GM19395 (cell line): ENCODE data around the gene CTSO.
A peak's percentile ranks its signal among the peaks of the same experiment; 100 is the strongest.
"Not testable (repeated sequence)": the region's sequence is repeated elsewhere in the genome, so short reads cannot be mapped to it uniquely, and the experiment has no call there.

Source experiments
- ATAC-seq: cut with Tn5 transposase; IDR thresholded peaks from one replicate; pipeline ENCODE4 v1.9.1; 2021; ENCODE audit warnings: mild to moderate bottlenecking, moderate library complexity; ENCODE audit not compliant: unreplicated experiment

The CTSO gene

GRCh38 chr4:155908187-155909139 lies 45.2 kb downstream of the CTSO start:
- ATAC-seq = peak; percentile 87

DNA sequence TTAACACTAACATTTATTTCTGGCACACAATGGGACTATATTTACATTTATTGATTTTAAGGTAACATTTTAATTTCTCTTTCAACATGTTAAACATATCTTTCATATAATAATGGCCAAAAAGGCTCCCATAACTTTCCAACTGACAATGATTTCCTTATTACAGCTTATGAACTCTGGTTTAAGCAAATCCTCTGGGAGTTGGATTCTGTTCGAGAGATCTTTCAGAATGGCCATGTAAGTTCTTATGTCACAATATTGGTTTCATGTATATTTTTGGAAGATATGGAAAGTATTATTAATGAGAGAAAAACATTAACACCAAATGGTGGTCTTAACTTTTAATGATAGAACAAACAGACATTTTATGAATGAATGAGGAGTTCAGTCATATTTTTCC lies 46.1 kb downstream of the CTSO start:
- no peak for ATAC-seq

GRCh38 chr4:155906554-155907247 lies 47.0 kb downstream of the CTSO start:
- no peak for ATAC-seq

GRCh38 chr4:155904331-155904730 lies 49.3 kb downstream of the CTSO start:
- no peak for ATAC-seq

- no peak for ATAC-seq
These were observed 50.2 kb downstream of the CTSO start, which contains the start of gene TDO2 for GRCh38 chr4:155903453-155903852. Gene TDO2, plus strand, starts transcription at chr4:155903696. Its CDS starts 63 bp downstream, at chr4:155903759.

DNA sequence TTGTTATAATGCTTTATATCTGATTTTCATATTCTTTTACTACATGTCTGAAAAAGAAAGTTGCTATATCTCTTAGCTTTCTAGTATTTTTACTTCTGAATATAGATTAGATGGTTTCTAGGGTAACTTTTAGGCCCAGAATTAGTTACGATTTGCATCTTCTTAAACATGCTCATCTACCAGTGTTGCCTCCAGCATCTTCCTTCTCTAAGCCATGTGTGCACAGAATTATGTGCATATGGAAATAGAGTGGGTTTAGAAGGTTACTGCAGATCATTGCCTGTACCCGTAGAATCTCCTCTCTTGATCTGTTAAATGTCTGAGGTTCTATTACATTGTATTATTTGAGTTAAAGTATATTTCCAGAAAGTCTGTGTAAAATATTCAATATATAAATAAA lies 52.7 kb downstream of the CTSO start:
- ATAC-seq = no peak

GRCh38 chr4:155900381-155900780 lies 53.3 kb downstream of the CTSO start:
- no peak for ATAC-seq

DNA sequence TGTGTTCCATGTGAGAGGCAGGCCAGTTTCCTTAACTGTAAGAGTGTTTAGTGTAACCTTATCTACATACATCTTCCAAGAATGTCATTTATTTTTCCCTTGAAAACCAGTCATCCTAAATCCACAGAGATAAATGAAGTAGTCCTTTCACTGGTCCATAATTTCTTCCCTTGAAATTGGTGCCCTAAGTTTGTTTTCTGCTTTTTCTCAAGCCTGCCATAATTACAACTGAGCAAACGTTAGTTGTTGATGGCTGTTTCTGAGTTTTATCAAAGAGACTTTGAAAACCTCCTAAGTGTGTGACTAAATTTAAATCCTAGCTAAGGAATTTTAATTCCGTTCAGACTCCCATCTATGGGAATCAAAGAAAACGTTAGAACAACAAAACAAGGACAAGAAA lies 53.8 kb downstream of the CTSO start:
- ATAC-seq = no peak

DNA sequence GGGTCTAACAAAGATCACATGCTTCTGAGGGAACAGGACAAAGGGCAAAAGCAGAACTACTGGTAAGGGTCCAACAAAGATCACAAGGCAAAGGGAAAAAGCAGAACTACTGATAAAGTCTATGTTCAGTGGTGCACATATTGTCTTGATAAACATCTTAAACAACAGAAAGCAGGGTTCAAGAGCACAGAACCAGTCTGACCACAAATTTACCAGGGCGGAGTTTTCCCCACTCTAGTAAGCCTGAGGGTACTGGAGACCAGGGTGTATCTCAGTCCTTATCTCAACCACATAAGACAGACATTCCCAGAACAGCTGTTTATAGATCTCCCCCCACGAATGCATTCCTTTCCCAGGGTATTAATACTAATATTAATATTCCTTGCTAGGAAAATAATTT lies 55.3 kb downstream of the CTSO start:
- ATAC-seq = not testable (repeated sequence)

DNA sequence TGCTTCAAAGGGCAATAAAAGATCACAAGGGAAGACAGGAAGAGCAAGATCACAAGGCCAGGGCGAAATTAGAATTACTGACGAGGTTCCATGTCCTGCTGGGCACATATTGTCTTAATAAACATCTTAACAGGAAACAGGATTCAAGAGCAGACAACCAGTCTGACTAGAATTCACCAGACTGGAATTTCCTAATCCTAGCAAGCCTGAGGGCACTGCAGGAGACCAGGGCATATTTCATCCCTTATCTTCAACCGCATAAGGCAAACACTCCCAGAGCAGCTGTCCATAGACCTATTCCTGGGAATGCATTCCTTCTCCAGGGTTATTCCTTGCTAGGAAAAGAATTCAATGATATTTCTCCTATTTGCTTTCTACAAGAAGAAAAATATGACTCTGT lies 62.6 kb downstream of the CTSO start:
- no peak for ATAC-seq

DNA sequence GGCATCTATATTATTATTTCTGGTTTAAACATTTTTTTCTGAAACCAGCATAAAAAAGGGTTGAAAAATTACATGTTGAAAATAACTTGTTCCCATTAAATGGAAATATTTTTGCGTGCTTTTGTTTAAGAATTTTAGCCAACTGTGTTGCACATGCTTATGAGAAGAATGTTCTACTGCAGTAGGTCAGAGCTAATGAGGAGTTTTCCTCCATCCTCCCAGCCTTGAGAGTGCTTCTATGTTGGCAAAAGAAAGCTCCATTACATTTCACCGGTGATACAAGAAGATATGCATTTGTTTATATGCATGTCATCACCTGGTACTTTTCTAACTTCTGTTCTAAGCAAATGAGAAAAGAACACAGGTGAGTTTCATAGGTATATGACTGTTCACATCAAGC lies 63.7 kb downstream of the CTSO start:
- no peak for ATAC-seq

DNA sequence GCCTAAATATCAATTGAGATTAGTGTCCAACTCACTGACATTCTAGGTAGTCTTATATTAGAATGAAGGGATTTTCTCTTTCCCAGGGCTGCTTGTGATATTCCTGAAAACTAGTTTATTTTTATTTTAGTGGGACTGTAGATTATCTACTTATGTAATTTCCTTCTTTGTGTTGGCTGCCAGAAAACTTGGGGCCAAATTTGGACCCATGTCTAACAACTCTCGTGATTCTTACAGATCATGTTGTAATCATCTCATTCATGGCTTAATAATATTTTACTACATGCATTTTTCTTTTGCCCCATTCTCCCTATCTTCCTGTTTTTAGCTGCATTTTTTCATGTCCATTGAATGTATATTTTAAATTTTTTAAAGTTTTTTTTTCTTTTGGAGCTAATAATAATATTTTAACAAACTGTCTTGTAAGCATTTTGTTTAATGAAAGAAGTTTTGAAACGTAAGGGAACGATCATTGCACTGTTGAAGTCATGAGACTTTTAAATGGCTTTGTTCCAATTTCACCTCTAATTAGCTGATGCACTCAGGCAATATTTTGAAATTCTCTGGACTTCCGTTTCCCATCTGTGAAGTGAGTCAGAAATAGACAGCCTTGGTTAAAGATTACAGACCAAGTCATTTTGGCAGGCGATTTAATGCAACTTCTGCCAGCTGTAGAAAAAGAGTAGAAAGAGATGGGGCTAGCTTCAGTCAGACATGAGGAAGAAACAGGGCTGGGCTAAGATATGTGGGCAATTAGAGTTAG lies 64.5 kb downstream of the CTSO start:
- peak; percentile 98 for ATAC-seq

DNA sequence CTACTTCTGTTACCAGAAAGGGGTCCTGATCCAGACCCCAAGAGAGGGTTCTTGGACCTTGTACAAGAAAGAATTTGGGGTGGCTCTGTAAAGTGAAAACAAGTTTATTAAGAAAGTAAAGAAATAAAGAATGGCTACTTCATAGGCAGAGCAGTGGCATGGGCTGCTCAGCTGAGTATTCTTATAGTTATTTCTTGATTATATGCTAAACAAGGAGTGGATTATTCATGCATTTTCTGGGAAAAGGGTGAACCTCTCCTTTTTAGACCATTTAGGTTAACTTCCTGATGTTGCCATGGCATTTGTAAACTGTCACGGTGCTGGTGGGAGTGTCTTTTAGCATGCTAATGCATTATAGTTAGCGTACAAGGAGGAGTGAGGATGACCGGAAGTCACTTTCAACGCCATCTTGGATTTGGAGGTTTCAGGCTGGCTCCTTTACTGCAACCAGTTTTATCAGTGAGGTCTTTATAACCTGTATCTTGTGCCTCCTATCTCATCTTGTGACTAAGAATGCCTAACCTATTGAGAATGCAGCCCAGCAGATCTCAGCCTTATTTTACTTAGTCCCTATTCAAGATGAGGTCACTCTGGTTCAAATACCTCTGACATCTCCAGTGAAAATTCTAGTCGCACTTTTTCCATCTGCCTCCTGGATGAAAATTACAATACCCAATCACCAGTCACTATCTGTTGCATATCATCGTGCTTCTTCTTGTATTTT lies 65.7 kb downstream of the CTSO start:
- ATAC-seq = no peak

DNA sequence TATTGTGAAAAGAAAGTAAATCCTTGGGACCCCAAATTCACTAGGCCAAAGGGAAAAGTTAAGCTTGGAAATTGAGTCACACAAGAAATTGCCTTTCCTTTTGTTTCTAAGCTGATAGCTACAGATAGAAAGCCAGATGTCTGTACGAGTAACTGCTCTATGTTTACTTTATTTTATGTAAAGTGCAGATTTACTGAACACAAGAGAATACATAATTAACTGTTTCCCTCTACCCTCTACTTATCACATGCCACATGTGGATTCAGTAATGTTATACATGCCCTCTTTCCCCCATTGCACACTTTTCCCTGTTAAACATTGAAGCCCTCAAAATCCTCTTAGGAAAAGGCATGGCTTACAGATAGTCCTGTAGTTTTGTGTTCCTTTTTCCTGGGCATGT lies 66.6 kb downstream of the CTSO start:
- no peak for ATAC-seq

DNA sequence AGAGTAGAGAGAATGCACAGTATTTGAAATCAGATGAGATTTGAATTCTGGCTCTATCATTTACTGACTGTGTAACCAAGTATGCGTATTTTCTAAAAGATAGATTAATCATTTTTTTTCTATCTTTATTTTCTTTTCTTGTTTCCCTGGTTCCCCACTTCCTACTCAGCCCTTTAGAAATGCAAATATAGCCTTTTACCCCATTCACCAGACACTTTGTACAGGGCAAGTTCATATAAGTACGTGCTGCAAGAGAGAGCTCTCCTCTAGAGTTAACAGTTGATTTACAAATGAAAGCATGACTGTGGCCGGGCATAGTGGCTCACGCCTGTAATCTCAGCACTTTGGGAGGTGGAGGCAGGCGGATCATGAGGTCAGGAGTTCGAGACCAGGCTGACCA lies 68.0 kb downstream of the CTSO start:
- ATAC-seq = no peak

DNA sequence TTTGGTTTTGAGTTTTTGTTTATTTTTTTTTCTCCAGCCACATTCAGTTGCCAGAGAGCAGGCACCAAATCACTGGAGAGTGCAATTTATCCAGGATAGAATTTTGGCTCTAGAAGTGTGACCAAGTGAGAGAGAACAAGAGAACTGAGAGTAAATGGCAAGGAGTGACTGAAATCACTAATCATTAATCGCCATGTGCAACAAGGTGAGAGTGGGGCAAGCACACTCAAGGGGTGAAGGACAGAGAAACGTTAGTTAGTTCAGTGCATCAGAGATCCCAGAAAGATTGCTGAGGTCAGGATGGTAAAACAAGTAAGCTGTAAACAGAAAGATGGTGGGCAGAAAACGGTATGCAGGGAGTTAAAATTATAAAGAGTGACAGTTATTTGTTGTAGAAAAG lies 69.8 kb downstream of the CTSO start:
- ATAC-seq = no peak

DNA sequence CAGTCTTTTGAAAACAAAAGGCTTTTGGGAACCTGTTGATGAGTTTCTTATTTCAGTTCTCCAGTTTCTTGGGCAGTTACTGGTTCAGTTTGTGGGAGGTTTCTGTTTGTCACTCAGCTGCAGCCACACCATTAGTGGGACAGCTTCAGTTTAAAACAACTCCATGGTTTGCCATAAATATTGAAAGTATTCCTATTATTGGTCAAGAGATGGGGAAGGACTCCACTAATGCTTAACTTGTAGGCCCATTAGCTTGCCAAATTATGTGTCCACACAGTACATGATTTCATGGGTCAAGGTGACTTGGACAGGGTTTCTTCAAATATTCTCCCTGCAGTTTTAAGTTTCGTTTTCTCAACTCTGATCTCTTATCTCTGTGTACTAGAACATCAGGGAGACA lies 72.1 kb downstream of the CTSO start:
- peak; percentile 76 for ATAC-seq

- no peak for ATAC-seq
These were observed 73.9 kb downstream of the CTSO start for GRCh38 chr4:155879767-155880166.

DNA sequence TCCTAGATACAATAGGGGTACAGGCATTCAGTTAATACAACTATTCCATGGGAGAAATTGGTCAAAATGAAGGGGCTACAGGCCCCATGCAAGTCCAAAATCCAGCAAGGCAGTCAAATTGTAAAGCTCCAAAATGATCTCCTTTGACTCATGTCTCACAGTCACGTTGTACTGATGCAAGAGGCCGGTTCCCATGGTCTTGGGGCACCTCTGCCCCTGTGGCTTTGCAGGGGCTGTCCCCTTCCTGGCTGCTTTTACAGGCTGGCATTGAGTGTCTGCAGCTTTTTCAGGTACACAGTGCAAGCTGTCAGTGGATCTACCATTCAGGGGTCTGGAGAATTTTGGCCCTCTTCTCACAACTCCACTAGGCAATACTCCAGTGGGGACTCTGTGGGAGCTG lies 75.1 kb downstream of the CTSO start:
- ATAC-seq = no peak

- no peak for ATAC-seq
These were observed 75.7 kb downstream of the CTSO start for GRCh38 chr4:155877971-155878370.

DNA sequence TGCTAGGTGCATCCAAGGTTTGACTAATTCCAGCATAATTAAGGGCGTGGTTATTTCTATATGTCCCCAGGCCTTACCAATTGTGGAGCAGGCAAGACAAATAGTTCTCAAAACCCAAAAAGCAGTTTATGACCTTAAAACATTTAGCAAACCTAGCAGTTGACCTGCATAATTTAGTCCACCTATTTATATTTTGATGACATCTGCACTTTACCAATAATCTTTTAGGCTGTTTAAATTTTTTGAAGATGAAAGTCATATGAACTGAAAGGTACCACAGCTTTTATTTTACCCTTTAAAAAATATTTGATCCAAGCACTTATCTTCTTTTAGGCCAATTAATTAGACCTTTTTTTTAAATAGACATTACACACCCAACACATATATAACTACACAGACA lies 77.8 kb downstream of the CTSO start:
- ATAC-seq = no peak
